LNCAP (cell line): ENCODE data around the gene ITPKA.

ENCODE experiments used
- CTCF ChIP-seq: fragments of 450-650 bp; IDR thresholded peaks from 2 replicates; pipeline ENCODE4 v1.5.1; 2017; ENCODE audit warnings: mild to moderate bottlenecking

The ITPKA gene

DNA sequence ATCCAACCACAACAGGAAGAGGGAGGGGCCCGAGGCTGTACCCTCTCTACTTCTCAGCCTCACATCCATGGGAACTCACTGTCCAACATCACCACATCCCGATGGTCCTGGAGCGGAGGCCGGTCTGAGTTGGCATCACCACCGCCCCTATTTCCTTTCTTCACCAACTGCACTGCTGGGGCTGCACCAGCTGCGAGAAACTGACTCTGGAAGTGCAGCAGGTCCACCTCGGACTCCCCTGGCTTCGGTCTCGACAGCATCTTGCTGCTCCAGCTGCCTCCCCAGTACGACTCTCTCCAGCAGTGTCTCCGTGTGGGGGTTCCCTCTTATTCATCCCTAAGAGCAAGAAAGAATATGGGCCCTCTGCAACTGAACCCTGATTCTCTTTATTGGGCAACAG is 43.2 kb downstream of the ITPKA start:
- no peak for TF ChIP-seq CTCF

GRCh38 chr15:41543521-41543870 is 49.8 kb downstream of the ITPKA start:
- TF ChIP-seq CTCF, result no peak

GRCh38 chr15:41544650-41545015 is 51.0 kb downstream of the ITPKA start:
- no peak for TF ChIP-seq CTCF

- TF ChIP-seq CTCF, result no peak
These were observed 51.5 kb downstream of the ITPKA start for GRCh38 chr15:41545218-41545617.

DNA sequence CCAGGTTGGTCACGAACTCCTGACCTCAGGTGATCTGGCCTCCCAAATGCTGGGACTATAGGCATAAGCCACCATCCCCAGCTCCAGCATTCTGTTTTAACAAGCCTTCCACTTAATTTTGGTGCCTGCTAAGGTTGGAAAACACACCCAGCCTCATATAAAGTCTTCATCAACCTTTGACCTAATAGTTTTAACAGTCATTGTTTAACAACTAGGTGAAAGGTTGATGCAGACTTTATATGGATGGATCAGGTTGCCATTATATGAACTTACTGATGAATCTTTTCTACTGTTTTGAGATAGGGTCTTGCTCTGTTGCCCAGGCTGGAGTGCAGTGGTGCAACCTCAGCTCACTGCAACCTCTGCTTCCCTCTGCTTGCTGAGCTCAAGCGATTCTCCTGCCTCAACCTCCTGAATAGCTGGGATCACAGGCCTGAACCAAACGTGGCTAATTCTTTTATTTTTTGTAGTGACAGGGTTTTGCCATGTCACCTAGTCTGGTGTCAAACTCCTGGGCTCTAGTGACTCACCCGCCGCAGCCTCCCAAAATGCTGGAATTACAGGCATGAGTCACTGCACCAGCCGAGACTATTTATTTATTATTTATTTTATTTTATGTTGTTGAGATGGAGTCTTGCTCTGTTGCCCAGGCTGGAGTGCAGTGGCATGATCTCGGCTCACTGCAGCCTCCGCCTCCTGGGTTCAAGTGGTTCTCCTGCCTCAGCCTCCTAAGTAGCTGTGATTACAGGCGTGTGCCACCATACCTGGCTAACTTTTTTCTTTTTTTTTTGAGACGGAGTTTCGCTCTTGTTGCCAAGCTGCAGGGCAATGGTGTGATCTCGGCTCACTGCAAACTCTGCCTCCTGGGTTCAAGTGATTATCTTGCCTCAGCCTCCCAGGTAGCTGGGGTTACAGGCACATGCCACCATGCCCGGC is 53.4 kb downstream of the ITPKA start:
- no peak for TF ChIP-seq CTCF

GRCh38 chr15:41550066-41550775 is 56.5 kb downstream of the ITPKA start:
- TF ChIP-seq CTCF, result no peak
